ENCODE data around the gene LYPD6. TPM values are rescaled to one million over a fixed set of nuclear protein-coding genes. Genes with fewer than 3 reads are reported as not detected.

The LYPD6 gene
- total and polyA plus RNA-seq, 11 donors, result 0.04 to 0.72 (median 0.12) TPM; not detected in 1

DNA sequence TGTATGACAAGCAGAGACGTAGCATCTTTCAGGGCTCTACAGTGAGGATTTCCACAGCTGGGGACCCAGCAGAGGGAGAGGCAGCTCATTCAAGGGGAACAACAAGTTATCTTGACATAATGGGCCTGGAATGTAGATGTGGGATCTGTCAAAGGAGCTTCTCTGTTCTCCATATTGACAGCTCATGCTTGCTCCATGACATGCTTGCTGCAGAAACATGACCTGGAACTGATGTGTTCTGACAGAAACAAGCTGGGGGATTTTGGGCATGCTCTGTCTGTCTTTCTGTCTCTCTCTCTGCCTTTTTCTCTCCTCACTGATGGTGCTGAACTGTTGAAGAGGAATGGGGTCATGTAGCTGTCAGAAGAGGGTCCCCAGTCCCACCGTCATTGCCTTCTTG is 177.6 kb downstream of the LYPD6 start:
- Histone ChIP-seq H3K4me1 (no peaks in the 10 kb centered on the region), H3K4me3 (no peak overlapping the region), H3K27ac (no peak overlapping the region), H3K36me3 (no peaks in the 10 kb centered on the region), H3K9me3 (no peaks in the 10 kb centered on the region), H3K27me3 (no peaks in the 10 kb centered on the region)
- 38 to 62% (median 52%) methylated on average over 2 of the region's 2 CpGs for WGBS, 4 donors
- TF ChIP-seq, protein P1, sequence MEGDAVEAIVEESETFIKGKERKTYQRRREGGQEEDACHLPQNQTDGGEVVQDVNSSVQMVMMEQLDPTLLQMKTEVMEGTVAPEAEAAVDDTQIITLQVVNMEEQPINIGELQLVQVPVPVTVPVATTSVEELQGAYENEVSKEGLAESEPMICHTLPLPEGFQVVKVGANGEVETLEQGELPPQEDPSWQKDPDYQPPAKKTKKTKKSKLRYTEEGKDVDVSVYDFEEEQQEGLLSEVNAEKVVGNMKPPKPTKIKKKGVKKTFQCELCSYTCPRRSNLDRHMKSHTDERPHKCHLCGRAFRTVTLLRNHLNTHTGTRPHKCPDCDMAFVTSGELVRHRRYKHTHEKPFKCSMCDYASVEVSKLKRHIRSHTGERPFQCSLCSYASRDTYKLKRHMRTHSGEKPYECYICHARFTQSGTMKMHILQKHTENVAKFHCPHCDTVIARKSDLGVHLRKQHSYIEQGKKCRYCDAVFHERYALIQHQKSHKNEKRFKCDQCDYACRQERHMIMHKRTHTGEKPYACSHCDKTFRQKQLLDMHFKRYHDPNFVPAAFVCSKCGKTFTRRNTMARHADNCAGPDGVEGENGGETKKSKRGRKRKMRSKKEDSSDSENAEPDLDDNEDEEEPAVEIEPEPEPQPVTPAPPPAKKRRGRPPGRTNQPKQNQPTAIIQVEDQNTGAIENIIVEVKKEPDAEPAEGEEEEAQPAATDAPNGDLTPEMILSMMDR (IDR thresholded peaks at IDR 0.05), result no peak
- no peak for TF ChIP-seq POLR2A (IDR thresholded peaks at IDR 0.05)
- ATAC-seq (no peak), DNase-seq (no peak)
- intact Hi-C loops (cut with DNase I), result no loop called here

DNA sequence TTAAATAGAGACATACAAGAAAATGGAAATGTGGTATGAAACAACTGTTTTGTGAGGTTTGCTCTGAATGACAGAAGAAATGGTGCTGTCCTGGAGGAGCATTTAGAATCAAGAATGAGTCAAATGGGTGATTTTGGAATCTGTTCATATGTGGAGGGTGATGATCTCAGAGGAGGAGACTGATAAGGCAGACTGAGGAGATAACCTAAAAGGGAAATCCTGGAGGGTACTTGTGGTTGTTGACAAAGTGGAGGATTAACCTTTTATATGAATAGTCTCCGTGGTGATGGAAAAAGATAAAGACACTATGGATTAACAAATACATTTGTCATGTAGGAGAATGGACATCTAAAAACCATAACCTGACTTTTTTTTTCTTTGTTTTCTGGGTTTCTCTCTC is 183.1 kb downstream of the LYPD6 start:
- Histone ChIP-seq H3K27ac (no peak overlapping the region), H3K36me3 (no peaks in the 10 kb centered on the region), H3K4me1 (no peaks in the 10 kb centered on the region), H3K9me3 (peaks cover 0 to 7% (median 0%) of the 10 kb centered on the region in 12 donors), H3K4me3 (no peak overlapping the region), H3K27me3 (no peaks in the 10 kb centered on the region)
- DNase-seq, result no peak
- no peak for ATAC-seq
- no peak for TF ChIP-seq POLR2A (IDR thresholded peaks at IDR 0.05)
- TF ChIP-seq, protein P1 (IDR thresholded peaks at IDR 0.05), result no peak
- intact Hi-C loops (cut with DNase I), result no loop called here
- 31 to 42% (median 38%) methylated on average over 1 of the region's 1 CpG for WGBS, 4 donors
